ENCODE measurements around the gene DLGAP1.

DLGAP1 gene

GRCh38 chr18:3796434-3796833 is 658.7 kb downstream of the DLGAP1 start:
- TF ChIP-seq CTCF (IDR thresholded peaks at IDR 0.05), result no peak
- no peaks in the 10 kb centered on the region for H3K9me3 Mint-ChIP-seq
- DNase-seq, result no peak
- no peaks in the 10 kb centered on the region for H3K36me3 Mint-ChIP-seq (ENCODE audit: low read depth)
- H3K27me3 Mint-ChIP-seq (ENCODE audit: low read depth, poor library complexity), result no peaks in the 10 kb centered on the region
- no peak overlapping the region for H3K27ac Mint-ChIP-seq
- no peak overlapping the region for H3K4me3 Mint-ChIP-seq
- peaks cover 46% of the 10 kb centered on the region for H3K4me1 Mint-ChIP-seq

GRCh38 chr18:3794537-3795348 is 660.4 kb downstream of the DLGAP1 start:
- Mint-ChIP-seq H3K27me3 (ENCODE audit: low read depth, poor library complexity) (peaks cover 4% of the 10 kb centered on the region), H3K27ac (no peak overlapping the region), H3K9me3 (no peaks in the 10 kb centered on the region), H3K36me3 (ENCODE audit: low read depth) (no peaks in the 10 kb centered on the region), H3K4me1 (peaks cover 39% of the 10 kb centered on the region), H3K4me3 (no peak overlapping the region)
- no peak for DNase-seq
- TF ChIP-seq CTCF (IDR thresholded peaks at IDR 0.05), result no peak

GRCh38 chr18:3793545-3793944 is 661.6 kb downstream of the DLGAP1 start:
- no peaks in the 10 kb centered on the region for H3K36me3 Mint-ChIP-seq (ENCODE audit: low read depth)
- H3K4me3 Mint-ChIP-seq, result no peak overlapping the region
- TF ChIP-seq CTCF (IDR thresholded peaks at IDR 0.05), result no peak
- DNase-seq, result no peak
- peaks cover 39% of the 10 kb centered on the region for H3K4me1 Mint-ChIP-seq
- peaks cover 6% of the 10 kb centered on the region for H3K27me3 Mint-ChIP-seq (ENCODE audit: low read depth, poor library complexity)
- H3K27ac Mint-ChIP-seq, result peak overlapping the region; percentile 1
- no peaks in the 10 kb centered on the region for H3K9me3 Mint-ChIP-seq

GRCh38 chr18:3793111-3793510 is 662.0 kb downstream of the DLGAP1 start:
- Mint-ChIP-seq H3K27me3 (ENCODE audit: low read depth, poor library complexity) (peaks cover 6% of the 10 kb centered on the region), H3K4me1 (peaks cover 39% of the 10 kb centered on the region), H3K9me3 (no peaks in the 10 kb centered on the region), H3K27ac (peak overlapping the region; percentile 1), H3K4me3 (no peak overlapping the region), H3K36me3 (ENCODE audit: low read depth) (no peaks in the 10 kb centered on the region)
- no peak for TF ChIP-seq CTCF (IDR thresholded peaks at IDR 0.05)
- DNase-seq, result no peak

- Mint-ChIP-seq H3K36me3 (ENCODE audit: low read depth) (no peaks in the 10 kb centered on the region), H3K4me3 (no peak overlapping the region), H3K27me3 (ENCODE audit: low read depth, poor library complexity) (peaks cover 6% of the 10 kb centered on the region), H3K9me3 (no peaks in the 10 kb centered on the region), H3K27ac (no peak overlapping the region), H3K4me1 (peaks cover 39% of the 10 kb centered on the region)
- no peak for DNase-seq
- no peak for TF ChIP-seq CTCF (IDR thresholded peaks at IDR 0.05)
Measured at GRCh38 chr18:3792711-3793110, 662.4 kb downstream of the DLGAP1 start.

GRCh38 chr18:3791238-3791637 is 663.9 kb downstream of the DLGAP1 start:
- H3K4me1 Mint-ChIP-seq, result peaks cover 40% of the 10 kb centered on the region
- H3K36me3 Mint-ChIP-seq (ENCODE audit: low read depth), result no peaks in the 10 kb centered on the region
- peaks cover 6% of the 10 kb centered on the region for H3K27me3 Mint-ChIP-seq (ENCODE audit: low read depth, poor library complexity)
- H3K9me3 Mint-ChIP-seq, result no peaks in the 10 kb centered on the region
- no peak for DNase-seq
- H3K27ac Mint-ChIP-seq, result no peak overlapping the region
- H3K4me3 Mint-ChIP-seq, result no peak overlapping the region
- no peak for TF ChIP-seq CTCF (IDR thresholded peaks at IDR 0.05)

Measured in nephron progenitor cell (in vitro differentiated cells).